GM23338 (cell line): Measurements from ENCODE around the gene TULP4. TPM values are rescaled to one million over a fixed set of nuclear protein-coding genes. Genes with fewer than 3 reads are reported as not detected.

ENCODE experiments used
- ATAC-seq: fragments of 200-7000 bp; cut with Tn5 transposase; 3 replicates; pipeline ENCODE4 v1.9.1; 2020
- DNase-seq: peaks from one replicate; pipeline ENCODE4 v3.0.0-alpha.2; 2015; ENCODE audit warnings: low spot score
- H2AFZ ChIP-seq: fragments of 200-600 bp; sonication (generic); 2 replicates; pipeline ENCODE4 v1.8.0; 2016; ENCODE audit warnings: antibody characterized with exemption, mild to moderate bottlenecking, moderate library complexity
- H3F3A ChIP-seq: fragments of 200-600 bp; sonication (generic); replicated peaks from 2 replicates; pipeline ENCODE4 v1.8.0; 2017; ENCODE audit warnings: antibody characterized with exemption, mixed run types, low read depth
- H3K27ac ChIP-seq: fragments of 200-600 bp; sonication (generic); 2 replicates; pipeline ENCODE4 v1.6.1; 2016; ENCODE audit warnings: low read depth
- H3K27me3 ChIP-seq: fragments of 200-600 bp; sonication (generic); 2 replicates; pipeline ENCODE4 v1.8.0; 2016; ENCODE audit warnings: mild to moderate bottlenecking, mixed run types, moderate library complexity; ENCODE audit not compliant: insufficient read depth
- H3K36me3 ChIP-seq: fragments of 200-600 bp; sonication (generic); 2 replicates; pipeline ENCODE4 v1.8.0; 2016; ENCODE audit warnings: mild to moderate bottlenecking; ENCODE audit not compliant: insufficient read depth
- H3K4me1 ChIP-seq: fragments of 200-600 bp; sonication (generic); 2 replicates; pipeline ENCODE4 v1.8.0; 2016; ENCODE audit warnings: mild to moderate bottlenecking, moderate library complexity; ENCODE audit not compliant: insufficient read depth
- H3K4me2 ChIP-seq: fragments of 200-600 bp; sonication (generic); 2 replicates; pipeline ENCODE4 v1.7.1; 2017; ENCODE audit warnings: mixed run types
- H3K4me3 ChIP-seq: fragments of 200-600 bp; sonication (generic); 2 replicates; pipeline ENCODE4 v1.6.1; 2016; ENCODE audit warnings: mixed run types
- H3K79me2 ChIP-seq: fragments of 200-600 bp; sonication (generic); replicated peaks from 2 replicates; pipeline ENCODE4 v1.8.0; 2017; ENCODE audit warnings: mild to moderate bottlenecking; ENCODE audit not compliant: insufficient read depth
- H3K9me2 ChIP-seq: fragments of 200-600 bp; sonication (generic); 2 replicates; pipeline ENCODE4 v1.8.0; 2017; ENCODE audit not compliant: insufficient read depth
- H4K20me1 ChIP-seq: fragments of 200-600 bp; sonication (generic); replicated peaks from 2 replicates; pipeline ENCODE4 v1.8.0; 2017; ENCODE audit warnings: mild to moderate bottlenecking; ENCODE audit not compliant: insufficient read depth
- H3K27ac Mint-ChIP-seq: 2 replicates; pipeline ENCODE4 v1.8.0; 2020; ENCODE audit warnings: inconsistent platforms, mild to moderate bottlenecking, moderate library complexity, mixed read lengths
- H3K27me3 Mint-ChIP-seq: 3 replicates; pipeline ENCODE4 v1.8.0; 2022; ENCODE audit warnings: low read depth, mild to moderate bottlenecking, moderate library complexity, mixed read lengths, inconsistent platforms; ENCODE audit not compliant: insufficient read depth, poor library complexity
- H3K36me3 Mint-ChIP-seq: 3 replicates; pipeline ENCODE4 v1.8.0; 2021; ENCODE audit warnings: low read depth, mild to moderate bottlenecking, inconsistent platforms, moderate library complexity, mixed read lengths
- H3K4me1 Mint-ChIP-seq: 3 replicates; pipeline ENCODE4 v1.8.0; 2020; ENCODE audit warnings: mild to moderate bottlenecking, inconsistent platforms, mixed read lengths
- H3K4me3 Mint-ChIP-seq: 3 replicates; pipeline ENCODE4 v1.8.0; 2021; ENCODE audit warnings: moderate library complexity, mild to moderate bottlenecking, inconsistent platforms, mixed read lengths
- H3K9me3 Mint-ChIP-seq: 3 replicates; pipeline ENCODE4 v1.8.0; 2020; ENCODE audit warnings: moderate library complexity, mild to moderate bottlenecking, inconsistent platforms, mixed read lengths
- CREB1 ChIP-seq: fragments of 250-450 bp; sonication (Bioruptor Pico); IDR thresholded peaks from 2 replicates; pipeline ENCODE4 v1.5.0; 2020; ENCODE audit warnings: low read depth, mild to moderate bottlenecking, moderate library complexity
- EZH2 ChIP-seq: fragments of 200-600 bp; sonication (generic); IDR thresholded peaks from one replicate; pipeline ENCODE4 v1.8.0; 2017; ENCODE audit warnings: antibody characterized with exemption, mild to moderate bottlenecking, low read depth; ENCODE audit not compliant: unreplicated experiment
- EZH2phosphoT487 ChIP-seq: fragments of 200-600 bp; sonication (generic); IDR thresholded peaks from one replicate; pipeline ENCODE4 v1.8.1; 2018; ENCODE audit warnings: antibody characterized with exemption; ENCODE audit not compliant: unreplicated experiment
- JUNB ChIP-seq: IDR thresholded peaks from one replicate; pipeline ENCODE4 v1.6.1; 2016; ENCODE audit warnings: antibody characterized with exemption; ENCODE audit not compliant: unreplicated experiment
- NANOG ChIP-seq: IDR thresholded peaks from 2 replicates; pipeline ENCODE4 v1.6.1; 2016; ENCODE audit warnings: antibody characterized with exemption, borderline replicate concordance
- POLR2AphosphoS5 ChIP-seq: IDR thresholded peaks from 2 replicates; pipeline ENCODE4 v1.6.1; 2016; ENCODE audit warnings: antibody characterized with exemption, low read depth
- STAT1 ChIP-seq: IDR thresholded peaks from one replicate; pipeline ENCODE4 v1.6.1; 2016; ENCODE audit warnings: antibody characterized with exemption; ENCODE audit not compliant: unreplicated experiment
- ZNF114 ChIP-seq: fragments of 250-450 bp; sonication (Bioruptor Pico); IDR thresholded peaks from 2 replicates; pipeline ENCODE4 v1.5.0; 2020; ENCODE audit warnings: mild to moderate bottlenecking, moderate library complexity
- ZNF331 ChIP-seq: fragments of 250-450 bp; sonication (Bioruptor Pico); IDR thresholded peaks from 2 replicates; pipeline ENCODE4 v1.5.0; 2020; ENCODE audit warnings: low read depth, mild to moderate bottlenecking, moderate library complexity
- polyA plus RNA-seq: library from polyadenylated mRNA; unstranded; fragments of >200 nt; fragmentation: Nextera tagmentation; extraction: Ambion mirVana; gene quantifications from 2 replicates; pipeline ENCODE4 v1.2.1, GENCODE V29; 2016
- total RNA-seq: library from RNA; depleted of rRNA; stranded (reverse); fragments of >200 nt; shearing (Covaris generic); gene quantifications from 2 replicates; pipeline ENCODE4 v1.2.3, GENCODE V29; 2014
- TF ChIP-seq, protein P1 (sequence below): IDR thresholded peaks from one replicate; pipeline ENCODE4 v1.6.1; 2018; ENCODE audit warnings: antibody characterized with exemption; ENCODE audit not compliant: unreplicated experiment
- TF ChIP-seq, protein P2 (sequence below), 2 experiments: fragments of 200-600 bp in 1 of 2; sonication (generic) in 1 of 2; conservative IDR thresholded peaks; 2 replicates each; pipeline versions ENCODE4 v1.5.1 to v1.6.1; 2016 to 2017; ENCODE audit warnings: antibody characterized with exemption in 2 of 2, low read depth in 2 of 2, mild to moderate bottlenecking in 2 of 2, moderate library complexity in 1 of 2
- TF ChIP-seq, protein P3 (sequence below): fragments of 250-450 bp; sonication (Bioruptor Pico); IDR thresholded peaks from 2 replicates; pipeline ENCODE4 v1.5.0; 2020; ENCODE audit warnings: mild to moderate bottlenecking, moderate library complexity
- TF ChIP-seq, protein P4 (sequence below): IDR thresholded peaks from 2 replicates; pipeline ENCODE4 v1.6.1; 2016; ENCODE audit warnings: antibody characterized with exemption

The TULP4 gene
- total and polyA plus RNA-seq, 2 experiments from 2014 or later: 31.2 to 50.2 TPM

DNA sequence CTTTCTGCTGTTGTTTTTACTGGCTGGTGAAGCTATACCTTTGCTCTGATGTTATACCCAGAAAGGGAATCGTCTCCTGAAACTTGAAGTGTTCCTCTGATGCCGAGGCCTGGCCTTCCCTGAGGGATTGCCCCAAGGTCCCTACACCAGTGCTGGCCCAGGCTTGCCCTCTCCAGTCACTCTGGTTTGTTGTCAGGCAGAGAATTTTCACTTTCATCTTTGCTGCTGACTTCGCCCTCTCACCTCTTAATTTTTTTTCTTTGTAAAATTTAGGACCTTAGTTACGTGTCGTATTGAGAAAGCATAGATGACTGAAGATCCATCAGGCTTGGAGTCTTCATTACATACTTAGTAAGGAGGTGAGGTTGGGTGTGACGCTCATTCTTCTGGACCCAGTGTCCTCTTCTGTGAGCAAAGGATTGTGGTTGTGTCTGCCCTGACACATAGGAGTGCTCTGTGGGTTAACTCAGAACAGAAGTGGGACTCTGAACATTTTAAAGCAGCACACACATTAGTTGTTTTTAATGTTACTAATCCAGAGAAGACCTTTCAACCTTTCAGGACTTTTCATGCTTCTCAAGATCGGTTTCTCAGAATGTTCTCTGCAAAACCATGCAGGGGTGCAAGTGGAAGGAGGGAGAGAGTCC lies 45.4 kb downstream of the TULP4 start:
- H3K36me3 Mint-ChIP-seq: no peaks in the 10 kb centered on the region
- TF ChIP-seq, protein P1, sequence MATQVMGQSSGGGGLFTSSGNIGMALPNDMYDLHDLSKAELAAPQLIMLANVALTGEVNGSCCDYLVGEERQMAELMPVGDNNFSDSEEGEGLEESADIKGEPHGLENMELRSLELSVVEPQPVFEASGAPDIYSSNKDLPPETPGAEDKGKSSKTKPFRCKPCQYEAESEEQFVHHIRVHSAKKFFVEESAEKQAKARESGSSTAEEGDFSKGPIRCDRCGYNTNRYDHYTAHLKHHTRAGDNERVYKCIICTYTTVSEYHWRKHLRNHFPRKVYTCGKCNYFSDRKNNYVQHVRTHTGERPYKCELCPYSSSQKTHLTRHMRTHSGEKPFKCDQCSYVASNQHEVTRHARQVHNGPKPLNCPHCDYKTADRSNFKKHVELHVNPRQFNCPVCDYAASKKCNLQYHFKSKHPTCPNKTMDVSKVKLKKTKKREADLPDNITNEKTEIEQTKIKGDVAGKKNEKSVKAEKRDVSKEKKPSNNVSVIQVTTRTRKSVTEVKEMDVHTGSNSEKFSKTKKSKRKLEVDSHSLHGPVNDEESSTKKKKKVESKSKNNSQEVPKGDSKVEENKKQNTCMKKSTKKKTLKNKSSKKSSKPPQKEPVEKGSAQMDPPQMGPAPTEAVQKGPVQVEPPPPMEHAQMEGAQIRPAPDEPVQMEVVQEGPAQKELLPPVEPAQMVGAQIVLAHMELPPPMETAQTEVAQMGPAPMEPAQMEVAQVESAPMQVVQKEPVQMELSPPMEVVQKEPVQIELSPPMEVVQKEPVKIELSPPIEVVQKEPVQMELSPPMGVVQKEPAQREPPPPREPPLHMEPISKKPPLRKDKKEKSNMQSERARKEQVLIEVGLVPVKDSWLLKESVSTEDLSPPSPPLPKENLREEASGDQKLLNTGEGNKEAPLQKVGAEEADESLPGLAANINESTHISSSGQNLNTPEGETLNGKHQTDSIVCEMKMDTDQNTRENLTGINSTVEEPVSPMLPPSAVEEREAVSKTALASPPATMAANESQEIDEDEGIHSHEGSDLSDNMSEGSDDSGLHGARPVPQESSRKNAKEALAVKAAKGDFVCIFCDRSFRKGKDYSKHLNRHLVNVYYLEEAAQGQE: no peak
- no peak for TF ChIP-seq JUNB
- no peak for TF ChIP-seq EZH2
- TF ChIP-seq CREB1 (CRISPR knock-in tag): no peak
- TF ChIP-seq EZH2phosphoT487: no peak
- TF ChIP-seq, protein P2, sequence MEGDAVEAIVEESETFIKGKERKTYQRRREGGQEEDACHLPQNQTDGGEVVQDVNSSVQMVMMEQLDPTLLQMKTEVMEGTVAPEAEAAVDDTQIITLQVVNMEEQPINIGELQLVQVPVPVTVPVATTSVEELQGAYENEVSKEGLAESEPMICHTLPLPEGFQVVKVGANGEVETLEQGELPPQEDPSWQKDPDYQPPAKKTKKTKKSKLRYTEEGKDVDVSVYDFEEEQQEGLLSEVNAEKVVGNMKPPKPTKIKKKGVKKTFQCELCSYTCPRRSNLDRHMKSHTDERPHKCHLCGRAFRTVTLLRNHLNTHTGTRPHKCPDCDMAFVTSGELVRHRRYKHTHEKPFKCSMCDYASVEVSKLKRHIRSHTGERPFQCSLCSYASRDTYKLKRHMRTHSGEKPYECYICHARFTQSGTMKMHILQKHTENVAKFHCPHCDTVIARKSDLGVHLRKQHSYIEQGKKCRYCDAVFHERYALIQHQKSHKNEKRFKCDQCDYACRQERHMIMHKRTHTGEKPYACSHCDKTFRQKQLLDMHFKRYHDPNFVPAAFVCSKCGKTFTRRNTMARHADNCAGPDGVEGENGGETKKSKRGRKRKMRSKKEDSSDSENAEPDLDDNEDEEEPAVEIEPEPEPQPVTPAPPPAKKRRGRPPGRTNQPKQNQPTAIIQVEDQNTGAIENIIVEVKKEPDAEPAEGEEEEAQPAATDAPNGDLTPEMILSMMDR (conservative IDR thresholded peaks at IDR 0.05; ENCODE audit: low read depth in 2 of 2): no peak
- no peak for TF ChIP-seq ZNF114 (CRISPR knock-in tag)
- no peak for TF ChIP-seq ZNF331 (CRISPR knock-in tag)
- TF ChIP-seq, protein P3, sequence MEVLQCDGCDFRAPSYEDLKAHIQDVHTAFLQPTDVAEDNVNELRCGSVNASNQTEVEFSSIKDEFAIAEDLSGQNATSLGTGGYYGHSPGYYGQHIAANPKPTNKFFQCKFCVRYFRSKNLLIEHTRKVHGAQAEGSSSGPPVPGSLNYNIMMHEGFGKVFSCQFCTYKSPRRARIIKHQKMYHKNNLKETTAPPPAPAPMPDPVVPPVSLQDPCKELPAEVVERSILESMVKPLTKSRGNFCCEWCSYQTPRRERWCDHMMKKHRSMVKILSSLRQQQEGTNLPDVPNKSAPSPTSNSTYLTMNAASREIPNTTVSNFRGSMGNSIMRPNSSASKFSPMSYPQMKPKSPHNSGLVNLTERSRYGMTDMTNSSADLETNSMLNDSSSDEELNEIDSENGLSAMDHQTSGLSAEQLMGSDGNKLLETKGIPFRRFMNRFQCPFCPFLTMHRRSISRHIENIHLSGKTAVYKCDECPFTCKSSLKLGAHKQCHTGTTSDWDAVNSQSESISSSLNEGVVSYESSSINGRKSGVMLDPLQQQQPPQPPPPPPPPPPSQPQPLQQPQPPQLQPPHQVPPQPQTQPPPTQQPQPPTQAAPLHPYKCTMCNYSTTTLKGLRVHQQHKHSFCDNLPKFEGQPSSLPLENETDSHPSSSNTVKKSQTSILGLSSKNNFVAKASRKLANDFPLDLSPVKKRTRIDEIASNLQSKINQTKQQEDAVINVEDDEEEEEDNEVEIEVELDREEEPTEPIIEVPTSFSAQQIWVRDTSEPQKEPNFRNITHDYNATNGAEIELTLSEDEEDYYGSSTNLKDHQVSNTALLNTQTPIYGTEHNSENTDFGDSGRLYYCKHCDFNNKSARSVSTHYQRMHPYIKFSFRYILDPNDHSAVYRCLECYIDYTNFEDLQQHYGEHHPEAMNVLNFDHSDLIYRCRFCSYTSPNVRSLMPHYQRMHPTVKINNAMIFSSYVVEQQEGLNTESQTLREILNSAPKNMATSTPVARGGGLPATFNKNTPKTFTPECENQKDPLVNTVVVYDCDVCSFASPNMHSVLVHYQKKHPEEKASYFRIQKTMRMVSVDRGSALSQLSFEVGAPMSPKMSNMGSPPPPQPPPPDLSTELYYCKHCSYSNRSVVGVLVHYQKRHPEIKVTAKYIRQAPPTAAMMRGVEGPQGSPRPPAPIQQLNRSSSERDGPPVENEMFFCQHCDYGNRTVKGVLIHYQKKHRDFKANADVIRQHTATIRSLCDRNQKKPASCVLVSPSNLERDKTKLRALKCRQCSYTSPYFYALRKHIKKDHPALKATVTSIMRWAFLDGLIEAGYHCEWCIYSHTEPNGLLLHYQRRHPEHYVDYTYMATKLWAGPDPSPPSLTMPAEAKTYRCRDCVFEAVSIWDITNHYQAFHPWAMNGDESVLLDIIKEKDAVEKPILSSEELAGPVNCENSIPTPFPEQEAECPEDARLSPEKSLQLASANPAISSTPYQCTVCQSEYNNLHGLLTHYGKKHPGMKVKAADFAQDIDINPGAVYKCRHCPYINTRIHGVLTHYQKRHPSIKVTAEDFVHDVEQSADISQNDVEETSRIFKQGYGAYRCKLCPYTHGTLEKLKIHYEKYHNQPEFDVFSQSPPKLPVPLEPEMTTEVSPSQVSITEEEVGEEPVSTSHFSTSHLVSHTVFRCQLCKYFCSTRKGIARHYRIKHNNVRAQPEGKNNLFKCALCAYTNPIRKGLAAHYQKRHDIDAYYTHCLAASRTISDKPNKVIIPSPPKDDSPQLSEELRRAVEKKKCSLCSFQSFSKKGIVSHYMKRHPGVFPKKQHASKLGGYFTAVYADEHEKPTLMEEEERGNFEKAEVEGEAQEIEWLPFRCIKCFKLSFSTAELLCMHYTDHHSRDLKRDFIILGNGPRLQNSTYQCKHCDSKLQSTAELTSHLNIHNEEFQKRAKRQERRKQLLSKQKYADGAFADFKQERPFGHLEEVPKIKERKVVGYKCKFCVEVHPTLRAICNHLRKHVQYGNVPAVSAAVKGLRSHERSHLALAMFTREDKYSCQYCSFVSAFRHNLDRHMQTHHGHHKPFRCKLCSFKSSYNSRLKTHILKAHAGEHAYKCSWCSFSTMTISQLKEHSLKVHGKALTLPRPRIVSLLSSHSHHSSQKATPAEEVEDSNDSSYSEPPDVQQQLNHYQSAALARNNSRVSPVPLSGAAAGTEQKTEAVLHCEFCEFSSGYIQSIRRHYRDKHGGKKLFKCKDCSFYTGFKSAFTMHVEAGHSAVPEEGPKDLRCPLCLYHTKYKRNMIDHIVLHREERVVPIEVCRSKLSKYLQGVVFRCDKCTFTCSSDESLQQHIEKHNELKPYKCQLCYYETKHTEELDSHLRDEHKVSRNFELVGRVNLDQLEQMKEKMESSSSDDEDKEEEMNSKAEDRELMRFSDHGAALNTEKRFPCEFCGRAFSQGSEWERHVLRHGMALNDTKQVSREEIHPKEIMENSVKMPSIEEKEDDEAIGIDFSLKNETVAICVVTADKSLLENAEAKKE: no peak
- TF ChIP-seq POLR2AphosphoS5: no peak
- TF ChIP-seq STAT1: no peak
- TF ChIP-seq, protein P4, sequence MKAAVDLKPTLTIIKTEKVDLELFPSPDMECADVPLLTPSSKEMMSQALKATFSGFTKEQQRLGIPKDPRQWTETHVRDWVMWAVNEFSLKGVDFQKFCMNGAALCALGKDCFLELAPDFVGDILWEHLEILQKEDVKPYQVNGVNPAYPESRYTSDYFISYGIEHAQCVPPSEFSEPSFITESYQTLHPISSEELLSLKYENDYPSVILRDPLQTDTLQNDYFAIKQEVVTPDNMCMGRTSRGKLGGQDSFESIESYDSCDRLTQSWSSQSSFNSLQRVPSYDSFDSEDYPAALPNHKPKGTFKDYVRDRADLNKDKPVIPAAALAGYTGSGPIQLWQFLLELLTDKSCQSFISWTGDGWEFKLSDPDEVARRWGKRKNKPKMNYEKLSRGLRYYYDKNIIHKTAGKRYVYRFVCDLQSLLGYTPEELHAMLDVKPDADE: no peak
- no peak for TF ChIP-seq NANOG
- H3K36me3 ChIP-seq: no peaks in the 10 kb centered on the region
- no peaks in the 10 kb centered on the region for H3K27me3 ChIP-seq
- DNase-seq: no peak
- no peak overlapping the region for H3K4me3 Mint-ChIP-seq
- peaks cover 2% of the 10 kb centered on the region for H3K27me3 Mint-ChIP-seq
- peaks cover 22% of the 10 kb centered on the region for H3K4me1 Mint-ChIP-seq
- H3K27ac ChIP-seq: no peak overlapping the region
- no peak overlapping the region for H3K4me3 ChIP-seq
- peaks cover 8% of the 10 kb centered on the region; the same call in 1 of the 2 replicates for H4K20me1 ChIP-seq
- no peaks in the 10 kb centered on the region for H3K9me2 ChIP-seq
- no peak for ATAC-seq
- H3K79me2 ChIP-seq: peaks cover 31% of the 10 kb centered on the region
- H3K4me2 ChIP-seq: no peak overlapping the region
- H3K27ac Mint-ChIP-seq: no peak overlapping the region
- no peak overlapping the region for H2AFZ ChIP-seq
- no peaks in the 10 kb centered on the region for H3F3A ChIP-seq
- H3K9me3 Mint-ChIP-seq: no peaks in the 10 kb centered on the region
- no peaks in the 10 kb centered on the region for H3K4me1 ChIP-seq
